K562 (cell line): Measurements from ENCODE around the gene ZFYVE16. TPM values are rescaled to one million over a fixed set of nuclear protein-coding genes. Genes with fewer than 3 reads are reported as not detected.

Experiments
- ATAC-seq: fragments of 200-7000 bp; cut with Tn5 transposase; 3 replicates; pipeline ENCODE4 v1.9.1; 2020; ENCODE audit warnings: moderate library complexity
- BruUV-seq: library from RNA; stranded (reverse); fragments of 400-500 nt; replicated peaks from 2 replicates; lab custom pipeline; 2021; lab: Mats Ljungman, UMichigan
- CTCF ChIA-PET: fragments of 300-600 bp; formaldehyde crosslinking; extraction: SDS; loops from one replicate; lab custom pipeline; 2021; ENCODE audit warnings: low intra/inter-chr PET ratio; lab: Yijun Ruan, JAX
- POLR2A ChIA-PET: fragments of 300-600, 350-650 bp; sonication (Branson Sonifier 250); formaldehyde crosslinking; extraction: SDS; loops from one replicate; lab custom pipeline; 2021; ENCODE audit warnings: antibody characterized with exemption, inconsistent platforms; lab: Yijun Ruan, JAX
- DNase-seq, 4 experiments: peaks; one replicate each; pipeline versions ENCODE4 v3.0.0 to v3.0.0-alpha.2; 2011 to 2018; ENCODE audit warnings: low spot score in 3 of 4, mixed read lengths in 3 of 4; ENCODE audit errors: extremely low read depth in 1 of 4
- FAIRE-seq: peaks from 2 replicates; lab custom pipeline; 2011; peaks lifted over from hg19 to GRCh38; lab: Jason Lieb, UNC
- H2AFZ ChIP-seq: 2 replicates; pipeline ENCODE4 v1.6.0; 2011; ENCODE audit warnings: low read depth, low read length, control low read depth, inconsistent platforms
- H3K27ac ChIP-seq: fragments of 200-600 bp; 3 replicates; pipeline ENCODE4 v1.8.0; 2011; ENCODE audit warnings: low read depth, mild to moderate bottlenecking, control low read depth, inconsistent platforms, low read length, moderate library complexity, mixed read lengths; ENCODE audit errors: extremely low read depth
- H3K27me3 ChIP-seq, 2 experiments: fragments of 300-600 bp in 1 of 2; 2 replicates in 1 of 2; 3 replicates in 1 of 2; pipeline versions ENCODE4 v1.6.0 to v1.8.0; 2011; ENCODE audit warnings: inconsistent platforms in 2 of 2, low read length in 2 of 2, mild to moderate bottlenecking in 1 of 2, mixed read lengths in 1 of 2, moderate library complexity in 1 of 2; ENCODE audit not compliant: control insufficient read depth in 2 of 2, insufficient read depth in 2 of 2
- H3K36me3 ChIP-seq: fragments of 300-600 bp; 3 replicates; pipeline ENCODE4 v1.8.0; 2011; ENCODE audit warnings: mild to moderate bottlenecking, low read length, inconsistent platforms; ENCODE audit not compliant: control insufficient read depth, insufficient read depth
- H3K4me1 ChIP-seq, 2 experiments: fragments of 200-600 bp in 1 of 2; replicated peaks in 1 of 2; 2 replicates in 1 of 2; 3 replicates in 1 of 2; pipeline versions ENCODE4 v1.5.1 to v1.8.0; 2011; ENCODE audit warnings: inconsistent platforms in 2 of 2, low read length in 2 of 2, mild to moderate bottlenecking in 1 of 2, mixed read lengths in 1 of 2, moderate library complexity in 1 of 2; ENCODE audit not compliant: control insufficient read depth in 2 of 2, insufficient read depth in 2 of 2
- H3K4me2 ChIP-seq: 2 replicates; pipeline ENCODE4 v1.6.1; 2011; ENCODE audit warnings: low read length, control low read depth, inconsistent platforms, mixed read lengths; ENCODE audit not compliant: insufficient read depth
- H3K4me3 ChIP-seq: fragments of 200-600 bp; sonication (generic), shearing (Covaris generic); 2 replicates; pipeline ENCODE4 v1.5.1; 2016; ENCODE audit warnings: control low read depth, inconsistent platforms
- H3K79me2 ChIP-seq: fragments of 200-600 bp; 3 replicates; pipeline ENCODE4 v1.8.0; 2011; ENCODE audit warnings: low read length, inconsistent platforms; ENCODE audit not compliant: control insufficient read depth, insufficient read depth
- H3K9ac ChIP-seq, 2 experiments: 2 replicates each; pipeline versions ENCODE4 v1.6.0 to v1.6.1; 2011; ENCODE audit warnings: low read depth in 2 of 2, low read length in 2 of 2, control low read depth in 1 of 2, inconsistent platforms in 1 of 2, mild to moderate bottlenecking in 1 of 2, mixed read lengths in 1 of 2; ENCODE audit not compliant: insufficient read depth in 1 of 2
- H3K9me1 ChIP-seq: one replicate; pipeline ENCODE4 v1.6.0; 2011; ENCODE audit warnings: inconsistent platforms, mild to moderate bottlenecking, low read length, moderate library complexity; ENCODE audit not compliant: control insufficient read depth, insufficient read depth
- H3K9me3 ChIP-seq: replicated peaks from 2 replicates; pipeline ENCODE4 v1.5.1; 2011; ENCODE audit warnings: low read depth, low read length, inconsistent platforms; ENCODE audit not compliant: control insufficient read depth, insufficient read depth
- H4K20me1 ChIP-seq: replicated peaks from 2 replicates; pipeline ENCODE4 v1.6.1; 2011; ENCODE audit warnings: low read length, inconsistent platforms, mixed read lengths; ENCODE audit not compliant: control insufficient read depth, insufficient read depth
- ARHGAP35 ChIP-seq: fragments of 450-650 bp; IDR thresholded peaks from 2 replicates; pipeline ENCODE4 v1.6.1; 2018; ENCODE audit not compliant: partially characterized antibody
- BCLAF1 ChIP-seq, 2 experiments: fragments of 450-650 bp in 1 of 2; IDR thresholded peaks; 2 replicates each; pipeline ENCODE4 v1.6.1; 2011 to 2017; ENCODE audit warnings: low read depth in 2 of 2, antibody characterized with exemption in 1 of 2, borderline replicate concordance in 1 of 2, low read length in 1 of 2, mild to moderate bottlenecking in 1 of 2, mixed read lengths in 1 of 2; ENCODE audit not compliant: control insufficient read depth in 1 of 2
- E2F3 ChIP-seq: fragments of 250-450 bp; sonication (Bioruptor Pico); IDR thresholded peaks from 2 replicates; pipeline ENCODE4 v1.4.0; 2020; ENCODE audit warnings: mild to moderate bottlenecking
- GABPB2 ChIP-seq: fragments of 250-450 bp; sonication (Bioruptor Pico); conservative IDR thresholded peaks from 2 replicates; pipeline ENCODE4 v1.5.1; 2021; ENCODE audit warnings: mild to moderate bottlenecking
- MTA1 ChIP-seq: fragments of 450-650 bp; IDR thresholded peaks from 2 replicates; pipeline ENCODE4 v1.6.1; 2017; ENCODE audit warnings: borderline replicate concordance
- SMAD4 ChIP-seq: fragments of 250-450 bp; sonication (Bioruptor Pico); conservative IDR thresholded peaks from 2 replicates; pipeline ENCODE4 v1.8.0; 2021; ENCODE audit warnings: inconsistent platforms, mild to moderate bottlenecking, moderate library complexity
- THRAP3 ChIP-seq: fragments of 450-650 bp; IDR thresholded peaks from 2 replicates; pipeline ENCODE4 v1.6.1; 2016; ENCODE audit warnings: mild to moderate bottlenecking, inconsistent platforms, borderline replicate concordance
- THRB ChIP-seq: fragments of 450-650 bp; formaldehyde crosslinking; conservative IDR thresholded peaks from 2 replicates; pipeline ENCODE4 v1.4.0; 2022; ENCODE audit warnings: mild to moderate bottlenecking, missing genetic modification characterization
- ZBTB2 ChIP-seq: fragments of 450-650 bp; IDR thresholded peaks from 2 replicates; pipeline ENCODE4 v1.6.1; 2016; ENCODE audit warnings: antibody characterized with exemption
- ZBTB5 ChIP-seq: fragments of 450-650 bp; IDR thresholded peaks from 2 replicates; pipeline ENCODE4 v1.6.1; 2017; ENCODE audit warnings: antibody characterized with exemption
- ZNF512 ChIP-seq: IDR thresholded peaks from 2 replicates; pipeline ENCODE4 v1.6.1; 2016; ENCODE audit warnings: missing genetic modification characterization, missing compliant biosample characterization
- in situ Hi-C: fragments of 300-500 bp; cut with MboI; formaldehyde crosslinking; loops from 4 replicates; pipeline ENCODE4 v1.15.0; 2018; ENCODE audit warnings: inconsistent platforms, mixed read lengths
- intact Hi-C: fragments of 100-400 bp; cut with micrococcal nuclease; formaldehyde crosslinking; loops from 2 replicates; pipeline ENCODE4 v1.14.2; 2022
- polyA plus RNA-seq, 8 experiments: library from polyadenylated mRNA; depleted of rRNA in 4 of 8; stranded (reverse) in 5 of 8; unstranded in 3 of 8; fragments of >200 nt; fragmentation: Nextera tagmentation in 2 of 8; fragmentation: Illumina TruSeq in 1 of 8; extraction: Ambion mirVana in 2 of 8; extraction: Trizol in 1 of 8; gene quantifications; 2 replicates each; pipeline versions ENCODE4 v1.2.1 to v1.2.3, GENCODE V29; 2011 to 2014; ENCODE audit warnings: inconsistent platforms in 1 of 8, missing spikeins in 1 of 8
- total RNA-seq, 7 experiments: library from RNA; depleted of rRNA in 6 of 7; stranded (reverse); fragments of >200 nt in 6 of 7; fragmentation: Illumina TruSeq in 2 of 7; extraction: Trizol in 2 of 7; gene quantifications; 2 replicates each; pipeline versions ENCODE4 v1.2.1 to v1.2.3, GENCODE V29; 2011 to 2021; ENCODE audit warnings: low replicate concordance in 1 of 7

ZFYVE16 gene
- total and polyA plus RNA-seq, 9 of the 15 experiments (the other 6 are each of a cell fraction or from before 2014, with no cell fraction given) = 6.0 to 18.9 (median 12.5) TPM

- H2AFZ ChIP-seq = no peak overlapping the region
- H3K4me2 ChIP-seq = no peak overlapping the region
- BruUV-seq = no TSS peak
- no peak for ATAC-seq
- FAIRE-seq = no peak
- no peaks in the 10 kb centered on the region for H3K4me1 ChIP-seq
- no peak overlapping the region for H3K4me3 ChIP-seq
- no peaks in the 10 kb centered on the region for H4K20me1 ChIP-seq
- DNase-seq = no peak
- no peaks in the 10 kb centered on the region for H3K9me1 ChIP-seq
- no peaks in the 10 kb centered on the region for H3K9me3 ChIP-seq
- no peaks in the 10 kb centered on the region for H3K36me3 ChIP-seq
- in situ Hi-C loops (no loop called here), intact Hi-C loops (no loop called here)
- H3K27ac ChIP-seq = no peak overlapping the region
- POLR2A ChIA-PET = no interaction called here
- no peak overlapping the region for H3K9ac ChIP-seq
- CTCF ChIA-PET = no interaction called here
- H3K27me3 ChIP-seq = no peaks in the 10 kb centered on the region
- TF ChIP-seq E2F3 (CRISPR knock-in tag) = no peak
- peak; percentile 44; the same call in 1 of the 2 replicates for TF ChIP-seq ZBTB2
- peak; percentile 60 for TF ChIP-seq ARHGAP35
- TF ChIP-seq THRB (CRISPR knock-in tag) = 0 out of 2 replicates have a peak, but pooled peaks have one; percentile 60
- TF ChIP-seq BCLAF1 (IDR thresholded peaks at IDR 0.05; ENCODE audit: borderline replicate concordance in 1 of 2, control insufficient read depth in 1 of 2, low read depth in 2 of 2, low read length in 1 of 2) = peak in 1 of 2 experiments; percentile 38; a peak in 1 of 4 replicates
- peak; percentile 38; the same call in 1 of the 2 replicates for TF ChIP-seq THRAP3
- 0 out of 2 replicates have a peak, but pooled peaks have one; percentile 19 for TF ChIP-seq ZBTB5
- no peak for TF ChIP-seq SMAD4 (CRISPR knock-in tag)
- TF ChIP-seq ZNF512 (tag) = peak; percentile 91
- 0 out of 2 replicates have a peak, but pooled peaks have one; percentile 28 for TF ChIP-seq MTA1
- no peak for TF ChIP-seq GABPB2 (CRISPR knock-in tag)
- H3K79me2 ChIP-seq = no peaks in the 10 kb centered on the region
Measured at GRCh38 chr5:80360914-80361444, 46.9 kb upstream of the ZFYVE16 start.
